SU-DHL-6 (cell line): ENCODE measurements around the gene APCDD1.

Source experiments
- CTCF ChIP-seq: fragments of 200-600 bp; sonication (generic); IDR thresholded peaks from one replicate; pipeline ENCODE4 v1.5.1; 2017; ENCODE audit warnings: antibody characterized with exemption, mild to moderate bottlenecking, low read length, moderate library complexity; ENCODE audit not compliant: insufficient read depth, poor library complexity, severe bottlenecking
- EZH2phosphoT487 ChIP-seq: fragments of 200-600 bp; sonication (generic), shearing (Covaris generic); conservative IDR thresholded peaks from 2 replicates; pipeline ENCODE4 v1.6.1; 2018; ENCODE audit warnings: mild to moderate bottlenecking, antibody characterized with exemption, low read length, moderate library complexity, mixed read lengths

- no peak for TF ChIP-seq CTCF
- no peak for TF ChIP-seq EZH2phosphoT487
Observed at GRCh38 chr18:10408131-10408530, 46.3 kb upstream of the APCDD1 start.
